Hindlimb muscle (tissue), 1 donor: Measurements from ENCODE around the gene BEND5. TPM values are rescaled to one million over a fixed set of nuclear protein-coding genes. Genes with fewer than 3 reads are reported as not detected.

Experiments
- DNase-seq: peaks from one replicate; pipeline ENCODE4 v3.0.0-alpha.2; 2013
- polyA plus RNA-seq: library from polyadenylated mRNA; unstranded; fragments of 120-200 nt; gene quantifications from one replicate; pipeline ENCODE4 v1.2.1, GENCODE V29; 2013; ENCODE audit not compliant: insufficient read length

Gene BEND5
- polyA plus RNA-seq, 1 donor, result 10.0 TPM

DNA sequence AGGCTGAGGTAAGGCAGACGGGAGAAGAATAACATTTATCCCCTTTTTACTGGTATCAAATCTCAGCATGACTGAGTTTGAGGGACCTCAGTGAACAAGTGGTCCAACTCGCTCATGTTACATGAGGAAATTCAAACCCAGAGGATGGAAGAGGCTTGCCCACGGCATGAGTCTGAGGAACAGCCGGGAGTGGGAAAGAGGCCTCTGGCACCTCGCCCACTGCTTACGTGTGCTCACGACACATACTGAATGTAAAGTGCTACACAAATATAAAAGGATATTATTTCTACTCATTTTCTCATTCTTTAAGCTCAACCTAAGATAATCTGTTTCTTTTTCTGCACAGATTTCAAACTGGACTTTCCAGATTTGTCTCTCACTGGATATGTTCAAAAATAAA, 14.7 kb downstream of the BEND5 start:
- no peak for DNase-seq

DNA sequence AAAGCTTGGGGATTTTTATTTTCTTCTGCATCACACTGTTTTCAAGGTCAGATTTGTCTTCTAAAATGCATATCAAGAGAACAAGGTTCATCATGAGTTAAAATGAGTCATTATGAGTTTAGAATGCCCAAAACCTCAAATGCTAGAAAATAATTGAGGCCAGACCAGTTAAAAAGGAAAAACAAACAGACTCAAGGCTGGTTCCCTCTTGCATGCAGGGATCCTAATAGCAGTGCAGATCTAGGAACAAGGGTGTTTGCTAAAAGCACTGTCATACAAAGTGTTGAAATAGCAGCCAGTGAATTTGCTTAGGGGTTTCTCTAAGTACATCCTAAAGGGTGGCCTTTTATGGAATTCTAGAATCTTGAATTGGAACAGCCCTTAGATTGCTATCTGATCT, 15.3 kb downstream of the BEND5 start:
- DNase-seq, result no peak

DNA sequence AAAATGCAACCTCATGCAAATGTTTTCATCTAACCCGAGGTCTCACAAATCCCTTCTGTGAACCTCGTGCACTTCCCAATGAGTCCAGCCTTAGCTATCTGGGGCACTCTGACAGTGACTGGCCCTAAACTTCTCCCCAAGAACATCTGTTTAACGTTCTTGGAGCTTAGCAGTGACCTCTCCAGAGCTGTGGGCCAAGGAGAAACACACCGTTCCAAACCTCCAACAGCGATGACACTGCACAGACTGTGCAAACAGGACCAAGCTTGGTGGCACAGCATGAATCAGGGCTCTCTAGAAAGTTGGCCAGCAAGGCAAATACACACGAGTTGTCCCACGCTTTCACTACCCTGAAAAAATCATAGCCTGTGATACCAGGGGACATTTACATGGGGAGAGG, 15.8 kb downstream of the BEND5 start:
- DNase-seq, result no peak

DNA sequence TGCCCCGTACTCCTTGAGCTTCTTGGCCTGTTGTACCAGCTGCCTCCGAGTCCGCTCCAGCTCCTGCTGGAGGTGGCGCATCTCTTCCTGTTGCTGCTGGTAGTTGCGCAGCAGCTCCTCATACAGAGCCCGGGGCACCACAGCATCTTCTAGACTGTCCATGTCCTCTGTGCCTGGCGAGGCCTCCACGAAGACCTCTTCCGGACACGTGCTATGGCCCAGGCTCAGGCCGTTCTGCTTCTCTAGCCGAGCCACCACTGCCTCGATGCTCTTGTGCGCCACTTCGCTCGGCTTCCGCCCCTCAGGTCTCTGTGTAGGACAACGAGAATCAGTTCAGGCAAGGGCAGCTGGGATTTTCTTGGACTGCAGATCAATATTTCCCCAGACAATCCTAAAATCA, 17.7 kb downstream of the BEND5 start:
- DNase-seq, result no peak

DNA sequence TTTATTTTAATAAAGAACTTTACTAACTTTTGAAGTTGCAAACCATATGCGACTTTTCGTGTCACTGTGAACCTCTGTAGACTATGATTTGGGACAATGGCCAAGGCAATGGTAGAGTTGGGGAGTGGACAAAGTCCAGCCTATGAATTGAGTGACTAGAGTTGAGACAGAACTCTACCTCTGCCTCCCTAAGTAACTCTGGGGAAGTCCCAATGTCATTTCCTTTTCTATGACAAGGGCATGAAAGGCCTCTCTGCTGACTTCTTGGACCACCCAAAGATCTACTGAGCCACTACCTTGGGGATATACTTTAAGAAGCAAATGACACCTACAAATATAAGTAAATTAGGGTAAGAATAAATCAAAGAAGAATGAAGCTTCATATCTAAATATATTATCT, 19.3 kb downstream of the BEND5 start:
- no peak for DNase-seq

DNA sequence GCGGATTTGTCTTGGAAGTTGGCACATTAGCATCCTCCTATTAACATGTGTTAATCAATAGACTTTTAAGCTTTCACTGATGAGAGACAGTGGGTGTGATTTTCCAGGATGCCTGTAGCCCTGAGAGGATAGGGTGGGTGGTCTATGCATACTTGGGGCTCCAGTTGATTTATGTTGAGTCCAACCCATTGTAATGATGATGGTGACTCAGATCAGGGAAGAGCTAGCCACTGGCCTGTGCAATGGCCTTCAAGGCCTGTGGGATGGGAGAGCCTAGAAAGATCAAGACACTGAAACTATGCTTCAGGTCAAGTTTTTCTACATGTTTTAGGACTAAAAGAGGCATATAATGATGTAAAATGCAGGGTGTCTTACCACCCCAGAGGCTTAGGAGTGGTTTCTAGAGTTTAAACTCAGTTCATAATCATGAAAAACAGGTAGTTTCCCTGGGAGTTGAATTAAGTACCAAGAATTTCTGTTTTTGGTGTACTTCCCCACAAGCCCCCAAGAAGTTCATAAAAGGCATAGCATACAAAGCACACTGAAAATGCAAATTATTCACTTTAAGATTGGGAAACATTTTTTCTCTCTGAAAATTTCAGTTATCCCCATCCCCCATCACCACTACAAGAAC, 19.9 kb downstream of the BEND5 start:
- DNase-seq, result no peak

DNA sequence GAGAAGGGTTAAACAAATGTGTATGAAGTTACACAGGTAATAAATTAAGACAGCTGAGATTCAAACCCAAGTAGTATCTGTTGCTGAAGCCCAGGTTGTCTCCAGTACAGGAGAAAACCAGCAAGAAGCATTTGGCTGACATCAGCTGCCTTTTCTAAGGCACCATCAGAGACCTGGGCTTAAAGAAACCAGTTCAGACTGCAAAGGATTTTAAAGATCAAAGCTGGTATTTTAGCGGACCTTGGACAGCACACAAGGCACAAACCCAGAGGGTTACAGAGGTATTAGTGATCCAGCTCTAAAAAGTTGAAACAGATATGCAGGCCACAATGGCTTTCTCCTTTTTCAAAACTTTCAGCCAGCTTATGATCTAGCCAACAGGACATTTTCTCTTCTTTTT, 23.4 kb downstream of the BEND5 start:
- DNase-seq, result no peak

DNA sequence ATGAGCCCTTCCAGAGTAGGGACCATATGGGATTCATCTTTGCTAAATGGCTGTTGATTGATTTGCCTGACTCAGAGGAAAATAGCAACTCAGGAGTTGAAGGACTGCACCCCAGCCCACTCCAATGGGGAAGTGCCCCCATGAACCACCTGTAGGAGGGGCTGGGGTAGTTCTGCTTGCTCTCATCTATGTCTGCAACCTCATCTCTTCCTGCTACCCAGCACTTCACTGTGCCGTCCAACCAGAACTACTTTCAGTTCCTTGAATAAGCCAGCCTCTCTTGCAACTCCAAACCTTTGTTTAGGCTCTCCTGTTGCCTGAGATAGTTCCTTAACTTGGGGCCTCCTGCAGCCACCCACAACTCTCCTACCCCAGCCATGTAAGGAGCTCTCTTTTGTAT, 26.6 kb downstream of the BEND5 start:
- DNase-seq, result no peak

DNA sequence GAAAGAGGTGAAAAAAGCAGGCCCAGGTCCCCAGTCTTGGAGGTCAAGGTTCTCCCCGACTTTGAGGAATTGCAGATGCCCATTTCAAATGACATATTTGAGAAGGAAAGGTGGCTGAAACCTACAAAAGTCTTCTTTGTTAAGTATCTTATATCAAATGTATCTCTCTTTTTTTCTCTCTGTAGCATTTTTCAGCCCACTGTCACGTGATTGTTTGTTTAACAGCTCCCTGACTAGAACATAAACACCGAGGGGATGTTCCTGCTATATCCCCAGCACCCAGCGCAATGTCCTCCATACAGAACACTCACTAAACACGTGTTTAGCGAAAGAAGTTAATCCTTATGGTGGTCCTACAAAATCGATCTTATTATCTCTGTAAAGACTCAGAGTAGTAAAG, 27.6 kb downstream of the BEND5 start:
- DNase-seq, result no peak

DNA sequence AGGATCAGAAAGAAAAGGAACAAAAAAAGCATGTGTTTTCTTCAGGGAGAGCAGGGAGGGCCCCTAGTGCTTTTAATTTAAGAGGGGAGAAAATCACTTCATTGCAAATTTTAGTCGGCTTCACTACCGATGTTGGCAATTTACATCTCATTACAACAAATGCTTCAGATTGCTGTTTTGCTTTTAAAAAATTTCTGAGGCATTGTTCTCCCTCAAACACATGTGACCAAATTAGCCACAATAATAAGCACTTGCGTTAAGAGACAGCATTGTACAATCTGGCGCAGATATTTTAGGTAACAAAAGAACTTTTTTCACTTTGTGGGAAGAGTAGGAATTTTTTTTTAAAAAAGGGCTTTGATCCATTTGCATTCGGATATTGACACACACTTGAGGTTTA, 29.8 kb downstream of the BEND5 start:
- DNase-seq, result no peak

DNA sequence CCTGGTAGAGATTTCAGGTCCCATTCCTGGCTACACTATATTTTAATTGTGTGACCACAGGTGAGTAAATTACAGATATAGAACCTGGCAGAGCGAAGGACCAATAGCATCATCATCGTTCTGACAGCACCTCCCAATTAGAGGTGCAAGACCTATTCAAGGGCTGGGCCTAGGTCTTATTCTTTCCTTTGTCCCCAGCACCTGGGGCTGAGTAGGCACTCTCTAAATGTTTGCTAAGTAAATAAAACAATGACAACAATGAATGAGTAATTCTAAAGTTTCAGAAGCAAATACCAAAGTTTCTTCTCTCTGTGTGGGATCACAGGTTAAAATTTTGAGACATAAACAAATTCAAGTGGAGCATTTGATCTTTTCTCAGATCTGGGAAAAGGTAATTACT, 32.7 kb downstream of the BEND5 start:
- DNase-seq, result no peak

DNA sequence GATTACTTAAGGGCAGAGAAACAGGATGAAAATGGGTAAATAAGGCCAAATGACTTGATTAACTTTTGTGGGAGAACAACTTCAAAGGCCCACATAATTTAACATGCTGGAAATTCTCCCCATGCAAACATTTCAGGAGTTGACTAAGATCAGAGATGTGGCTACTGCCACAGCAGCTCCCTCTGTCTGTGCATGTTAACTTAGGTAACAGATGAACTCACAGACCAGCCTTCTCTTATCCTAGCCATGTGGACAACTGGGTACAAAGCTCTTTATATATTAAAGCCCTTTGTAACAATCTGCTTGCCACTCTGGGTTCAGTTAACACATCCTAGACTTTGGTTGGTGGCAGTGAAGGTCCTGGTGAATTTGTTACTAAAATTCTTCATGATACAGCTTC, 33.2 kb downstream of the BEND5 start:
- DNase-seq, result no peak

DNA sequence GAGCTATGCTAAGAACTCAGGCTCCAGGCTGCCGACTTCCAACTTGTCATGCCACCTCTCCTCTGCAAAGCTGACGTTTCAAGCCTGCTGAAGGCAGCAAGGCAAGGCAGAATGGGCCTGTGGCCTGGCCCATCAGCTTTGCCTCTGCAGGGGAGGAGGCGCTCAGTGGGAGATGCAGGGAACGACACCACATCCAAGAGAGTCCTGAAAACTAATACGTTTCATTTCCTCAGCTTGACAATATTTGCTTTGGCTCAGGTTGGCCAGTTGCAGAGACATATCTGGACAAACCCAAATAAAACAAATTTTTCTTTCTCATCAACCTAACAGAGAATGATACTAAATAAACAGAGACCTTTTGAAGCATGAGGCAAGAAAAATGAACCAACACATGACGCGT, 35.3 kb downstream of the BEND5 start:
- DNase-seq, result no peak

DNA sequence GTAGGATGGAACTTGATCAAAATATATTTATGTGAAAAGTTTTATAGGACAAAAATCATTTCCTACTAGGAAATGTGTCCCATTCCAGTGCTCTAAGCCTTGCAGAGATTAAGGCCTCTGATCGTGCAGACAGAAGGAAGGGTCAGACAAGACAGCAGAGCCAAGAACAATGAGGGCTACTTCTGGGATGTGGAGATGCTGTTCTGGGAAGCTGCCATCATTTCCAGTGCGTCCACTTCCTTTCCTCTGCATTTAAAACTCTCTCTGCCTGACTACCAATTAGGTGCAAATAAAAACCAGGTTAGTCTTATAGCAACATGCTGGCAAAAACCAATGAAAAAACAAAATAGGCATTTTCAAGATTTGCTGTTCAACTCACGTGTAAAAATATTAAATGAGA, 36.1 kb downstream of the BEND5 start:
- peak; percentile 19 for DNase-seq

DNA sequence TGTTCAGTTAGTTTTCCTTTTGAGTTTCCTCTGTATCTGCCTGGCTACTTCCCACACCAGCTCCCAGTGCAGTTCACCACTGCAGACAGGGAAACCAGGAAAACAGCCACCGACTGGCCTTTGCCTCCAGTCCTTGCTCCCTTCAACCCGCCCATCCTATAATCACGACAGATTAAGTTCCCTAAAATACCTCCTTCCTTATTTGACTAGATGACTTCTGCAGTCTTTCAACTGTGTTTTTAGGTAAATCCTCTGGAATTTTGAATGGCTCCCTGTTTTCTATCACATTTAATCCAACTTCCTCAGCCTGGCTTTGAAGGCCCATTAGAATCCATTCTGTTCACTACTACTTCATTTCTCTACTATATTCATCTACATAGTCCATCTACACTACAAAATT, 37.6 kb downstream of the BEND5 start:
- DNase-seq, result no peak

DNA sequence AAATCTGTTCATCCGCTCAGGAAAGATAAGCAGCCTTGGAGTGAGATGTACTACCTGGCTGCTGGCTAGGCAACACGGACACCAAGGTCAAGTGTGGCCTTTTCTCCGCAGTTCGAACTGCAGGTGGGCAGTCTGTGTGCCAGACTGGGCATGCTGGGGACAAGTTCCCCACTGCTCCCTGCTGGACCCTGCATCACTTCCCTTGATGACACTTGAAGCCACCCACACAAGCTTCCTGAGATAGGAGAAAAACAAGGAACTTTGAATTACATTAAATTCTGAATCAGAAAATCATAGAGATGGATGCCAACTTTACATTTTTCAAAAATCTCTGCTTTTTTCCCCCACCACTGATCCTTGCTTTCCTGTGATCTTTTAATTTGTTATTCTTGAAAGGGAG, 38.3 kb downstream of the BEND5 start:
- DNase-seq, result no peak

DNA sequence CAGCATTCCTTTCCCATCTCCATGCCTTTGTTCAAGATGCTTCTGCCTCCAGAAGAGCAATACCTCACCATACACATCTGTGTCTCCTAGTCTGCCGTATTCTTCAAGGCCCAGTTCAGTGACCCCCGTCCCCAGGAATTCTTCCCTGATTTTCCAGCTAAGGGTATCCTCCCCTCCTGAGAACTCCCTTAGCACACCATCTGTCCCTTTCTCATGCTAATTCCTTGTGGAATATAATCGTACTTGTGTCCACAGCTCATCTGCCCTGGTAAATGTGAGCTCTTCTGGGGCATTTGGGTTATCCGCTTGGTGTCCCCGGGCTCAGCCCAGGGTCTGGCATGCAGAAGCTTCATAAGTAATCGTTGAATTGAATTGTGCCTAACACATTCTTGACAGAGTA, 40.9 kb downstream of the BEND5 start:
- DNase-seq, result no peak

DNA sequence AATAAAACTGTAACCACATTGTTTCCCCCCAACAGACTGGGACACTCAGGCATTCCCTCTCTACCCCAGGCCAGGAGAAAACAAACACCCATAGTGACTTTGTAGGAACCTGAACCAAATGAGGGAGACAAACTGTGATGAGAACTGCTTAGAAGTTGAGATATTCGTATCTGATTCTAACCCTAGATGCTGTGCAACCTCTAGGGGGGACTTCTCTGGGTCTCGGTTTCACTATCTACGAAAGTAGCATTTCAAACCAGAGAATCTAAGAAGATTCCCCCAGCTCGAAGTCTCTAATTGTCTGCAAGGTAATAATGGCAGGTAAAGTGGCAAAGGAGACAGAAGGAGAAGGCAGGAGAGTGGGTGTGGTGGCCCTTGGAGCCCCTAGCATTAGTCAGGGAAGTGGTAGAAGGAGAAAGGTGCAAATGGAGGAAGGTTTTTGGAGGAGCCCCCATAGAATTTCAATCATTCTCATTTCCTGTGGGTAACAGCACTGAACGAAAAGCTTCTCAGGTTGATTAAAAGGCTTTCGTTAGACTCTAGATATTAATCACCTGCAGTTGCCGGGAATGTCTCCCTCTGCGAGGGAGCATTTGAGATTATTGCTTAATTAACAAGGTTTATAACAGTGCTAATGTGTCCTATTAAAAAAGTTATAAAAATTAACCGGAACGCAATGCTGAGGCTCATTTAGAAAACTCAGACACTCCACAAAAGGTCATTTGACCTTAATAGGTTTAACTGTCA, 46.4 kb downstream of the BEND5 start:
- no peak for DNase-seq

DNA sequence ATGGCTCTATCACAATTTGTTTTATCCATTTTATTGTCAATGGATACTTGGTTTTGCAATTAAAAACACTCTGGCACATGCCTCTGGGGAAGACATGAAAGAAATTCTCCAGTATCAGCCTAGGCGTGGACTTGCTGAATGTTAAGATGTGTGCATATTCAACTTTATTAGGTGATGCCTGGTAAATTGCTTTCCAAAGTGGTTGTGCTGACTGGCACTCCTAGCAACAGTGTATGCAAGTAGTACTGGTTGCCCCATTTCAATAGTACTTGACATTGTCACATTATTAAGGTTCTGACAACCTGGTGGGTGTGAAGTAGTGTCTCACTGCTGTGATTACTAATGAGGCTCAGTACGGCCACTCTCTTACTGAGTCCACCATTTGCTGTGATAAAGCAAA, 48.1 kb downstream of the BEND5 start:
- no peak for DNase-seq

DNA sequence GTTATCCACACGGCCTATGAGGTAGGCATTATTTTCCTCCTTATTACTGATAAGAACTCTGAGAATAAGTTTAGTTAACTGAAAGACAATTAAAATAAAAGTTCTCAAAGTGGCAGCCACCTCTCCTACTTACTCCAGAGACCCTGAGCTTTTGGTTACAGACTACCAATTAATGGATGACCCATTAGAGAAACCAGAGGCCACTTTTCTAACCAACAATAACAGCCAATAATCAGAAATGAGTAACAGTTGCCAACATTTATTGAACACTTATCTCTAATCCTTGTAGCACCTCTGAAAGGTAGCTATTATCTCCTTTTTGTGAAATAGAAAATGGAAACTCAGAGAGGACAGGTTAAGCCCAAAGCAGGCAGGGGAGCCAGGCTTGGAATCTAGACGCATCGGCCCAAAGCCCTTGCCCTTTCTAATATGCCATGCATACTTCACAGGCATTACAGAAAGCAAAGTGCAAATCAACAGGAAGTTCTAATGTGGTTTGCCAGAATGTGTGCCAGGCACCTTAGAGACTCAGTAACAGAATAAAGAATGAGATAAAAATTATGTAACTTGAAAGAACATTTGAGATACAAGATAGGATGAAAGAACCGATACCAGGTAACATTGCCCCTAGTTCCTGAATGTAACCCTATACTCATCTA, 50.0 kb downstream of the BEND5 start:
- DNase-seq, result no peak

DNA sequence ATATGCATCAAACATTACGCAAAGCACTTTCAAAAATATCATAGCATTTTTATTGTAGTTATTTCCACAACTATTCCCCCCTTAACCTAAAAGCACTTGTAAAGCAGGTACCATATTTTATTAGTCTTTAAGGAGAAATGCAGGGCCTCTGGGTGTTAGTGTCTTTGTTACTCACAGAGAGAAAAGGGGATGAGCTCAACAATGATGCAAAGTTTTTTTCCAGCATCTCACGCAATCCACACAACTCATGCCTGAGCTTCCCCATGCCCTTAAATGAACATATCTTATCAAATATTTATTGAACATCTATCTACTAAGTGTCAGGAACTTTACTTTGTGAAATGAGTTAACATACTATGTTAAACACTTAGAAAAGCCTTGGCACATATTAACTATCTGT, 50.6 kb downstream of the BEND5 start:
- no peak for DNase-seq

DNA sequence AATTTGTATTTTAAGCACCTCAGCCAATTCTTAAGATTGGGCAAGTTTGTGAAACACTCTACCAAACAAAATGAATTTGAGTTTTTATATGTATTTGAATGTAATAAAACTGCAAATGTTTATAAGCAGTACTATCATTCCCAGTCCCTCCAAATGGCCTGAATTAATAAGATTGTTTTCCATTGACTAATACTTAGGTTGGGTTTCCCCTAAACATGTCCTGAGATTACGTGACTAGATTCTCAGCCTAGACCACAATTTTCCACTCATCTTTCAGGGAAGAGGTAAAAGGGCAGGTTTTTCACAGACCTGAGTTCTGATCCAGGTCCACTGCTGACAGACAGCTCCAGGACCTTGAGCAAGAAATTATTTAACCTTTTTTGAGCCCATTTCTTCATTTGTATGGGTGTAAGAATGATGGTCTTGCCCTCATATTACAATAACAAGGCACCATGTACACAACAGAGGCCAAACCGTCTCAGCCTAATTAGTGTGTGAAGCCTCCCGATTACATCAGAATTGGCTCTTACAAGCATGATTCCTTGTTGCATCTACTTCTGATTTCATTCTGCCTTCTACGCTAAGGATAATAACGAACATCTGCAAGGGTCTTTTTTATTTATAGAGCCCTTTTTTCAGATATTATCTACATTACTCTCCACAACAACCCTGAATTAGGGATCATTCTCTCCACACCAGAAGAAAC, 51.2 kb downstream of the BEND5 start:
- no peak for DNase-seq

DNA sequence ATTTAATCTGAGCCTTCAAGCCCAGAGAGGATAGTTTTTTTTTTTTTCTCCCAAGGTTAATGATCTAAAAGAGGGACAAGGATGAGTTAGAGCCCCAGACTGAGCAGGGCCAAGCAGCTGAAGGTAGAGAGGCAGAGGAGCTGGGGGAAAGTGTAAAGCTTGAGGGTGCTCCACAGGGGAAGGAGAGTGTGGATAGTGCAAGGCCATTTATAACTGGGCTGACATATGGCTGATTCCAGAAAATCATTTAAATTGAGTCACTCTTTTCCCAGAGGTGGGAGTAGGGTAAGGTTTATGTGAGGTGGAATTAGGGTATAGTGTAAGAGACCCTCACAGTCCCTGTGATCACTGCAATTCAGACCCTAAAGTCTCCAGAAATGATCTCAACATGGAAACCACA, 55.8 kb downstream of the BEND5 start:
- no peak for DNase-seq

DNA sequence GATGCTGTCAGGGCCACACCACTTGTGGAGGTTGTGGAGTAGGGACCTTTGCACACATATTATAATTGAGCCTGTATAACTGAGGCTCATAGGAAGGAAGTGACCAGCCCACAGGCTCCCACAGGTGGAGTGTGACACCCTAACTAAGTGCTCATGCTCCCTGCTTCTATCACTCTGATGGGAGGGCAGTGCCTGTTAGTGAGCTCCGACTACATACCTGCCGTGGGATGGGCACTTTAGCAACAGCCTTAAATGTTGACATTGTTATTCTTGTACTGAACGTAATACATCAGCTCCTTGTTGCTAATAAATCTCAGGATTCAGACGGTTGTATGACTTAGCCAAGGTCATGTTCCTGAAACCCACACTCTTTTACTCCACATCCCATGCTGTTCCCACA, 58.0 kb downstream of the BEND5 start:
- no peak for DNase-seq
